ENCODE measurements around the gene CRMP1. TPM values are rescaled to one million over a fixed set of nuclear protein-coding genes. Genes with fewer than 3 reads are reported as not detected.

CRMP1 gene
- total and polyA plus RNA-seq, 9 of the 15 experiments (the other 6 are each of a cell fraction or from before 2014, with no cell fraction given): 0.03 to 0.04 TPM; not detected in 7

DNA sequence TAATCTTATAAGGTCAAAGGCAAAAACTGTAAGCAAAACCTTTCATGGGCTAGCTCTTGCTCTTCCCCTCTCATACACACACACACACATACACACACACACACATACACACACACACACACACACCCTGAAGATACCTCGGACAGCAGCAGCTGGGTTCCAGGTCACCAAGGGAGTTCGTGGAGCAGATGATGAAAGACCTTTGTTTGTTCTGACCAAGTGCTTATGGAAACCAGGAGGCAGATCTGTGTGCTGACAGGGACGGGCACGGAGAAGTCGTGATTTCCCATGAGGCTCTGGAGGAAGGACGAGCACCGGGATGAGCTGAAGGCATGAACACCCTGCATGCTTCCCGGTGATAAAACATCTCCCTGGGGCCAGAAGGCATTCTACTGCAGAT lies 35.4 kb upstream of the CRMP1 start:
- Histone ChIP-seq H3K27ac (ENCODE audit: extremely low read depth, low read depth, low read length) (no peak overlapping the region), H3K4me1 (replicated peaks in 1 of 2; ENCODE audit: control insufficient read depth in 2 of 2, insufficient read depth in 2 of 2, low read length in 2 of 2) (no peaks in the 10 kb centered on the region), H3K9me1 (ENCODE audit: control insufficient read depth, insufficient read depth, low read length) (no peaks in the 10 kb centered on the region), H3K9ac (ENCODE audit: insufficient read depth in 1 of 2, low read depth in 2 of 2, low read length in 2 of 2) (no peak overlapping the region), H3K27me3 (ENCODE audit: control insufficient read depth in 2 of 2, insufficient read depth in 2 of 2, low read length in 2 of 2) (peaks cover 5 to 28% of the 10 kb centered on the region in 2 experiments; a peak in 3 of 5 replicates), H3K4me3 (no peak overlapping the region), H3K36me3 (ENCODE audit: control insufficient read depth, insufficient read depth, low read length) (no peaks in the 10 kb centered on the region), H4K20me1 (replicated peaks; ENCODE audit: control insufficient read depth, insufficient read depth, low read length) (no peaks in the 10 kb centered on the region), H2AFZ (ENCODE audit: low read depth, low read length) (no peak overlapping the region), H3K4me2 (ENCODE audit: insufficient read depth, low read length) (no peak overlapping the region), H3K9me3 (replicated peaks; ENCODE audit: control insufficient read depth, insufficient read depth, low read depth, low read length) (no peaks in the 10 kb centered on the region), H3K79me2 (ENCODE audit: control insufficient read depth, insufficient read depth, low read length) (no peaks in the 10 kb centered on the region)
- ChIA-PET CTCF (ENCODE audit: low intra/inter-chr PET ratio) (no interaction called here), POLR2A (interaction anchor here (0.6 to 1.1 kb wide), 2 partner anchors 12 to 156 kb away, joined by 4 to 7 read pairs; no protein-coding TSS in a partner anchor)
- FAIRE-seq (no peak), DNase-seq (ENCODE audit: extremely low read depth in 1 of 4, low spot score in 3 of 4) (no peak), ATAC-seq (no peak)
- no TSS peak for BruUV-seq (replicated peaks)
- intact Hi-C loops (cut with micrococcal nuclease) (no loop called here), in situ Hi-C loops (cut with MboI) (no loop called here)
- WGBS (ENCODE audit: insufficient coverage, low coverage, missing lambda C conversion rate): 0% methylated on average over 5 of the region's 8 CpGs
- TF ChIP-seq, protein P1, sequence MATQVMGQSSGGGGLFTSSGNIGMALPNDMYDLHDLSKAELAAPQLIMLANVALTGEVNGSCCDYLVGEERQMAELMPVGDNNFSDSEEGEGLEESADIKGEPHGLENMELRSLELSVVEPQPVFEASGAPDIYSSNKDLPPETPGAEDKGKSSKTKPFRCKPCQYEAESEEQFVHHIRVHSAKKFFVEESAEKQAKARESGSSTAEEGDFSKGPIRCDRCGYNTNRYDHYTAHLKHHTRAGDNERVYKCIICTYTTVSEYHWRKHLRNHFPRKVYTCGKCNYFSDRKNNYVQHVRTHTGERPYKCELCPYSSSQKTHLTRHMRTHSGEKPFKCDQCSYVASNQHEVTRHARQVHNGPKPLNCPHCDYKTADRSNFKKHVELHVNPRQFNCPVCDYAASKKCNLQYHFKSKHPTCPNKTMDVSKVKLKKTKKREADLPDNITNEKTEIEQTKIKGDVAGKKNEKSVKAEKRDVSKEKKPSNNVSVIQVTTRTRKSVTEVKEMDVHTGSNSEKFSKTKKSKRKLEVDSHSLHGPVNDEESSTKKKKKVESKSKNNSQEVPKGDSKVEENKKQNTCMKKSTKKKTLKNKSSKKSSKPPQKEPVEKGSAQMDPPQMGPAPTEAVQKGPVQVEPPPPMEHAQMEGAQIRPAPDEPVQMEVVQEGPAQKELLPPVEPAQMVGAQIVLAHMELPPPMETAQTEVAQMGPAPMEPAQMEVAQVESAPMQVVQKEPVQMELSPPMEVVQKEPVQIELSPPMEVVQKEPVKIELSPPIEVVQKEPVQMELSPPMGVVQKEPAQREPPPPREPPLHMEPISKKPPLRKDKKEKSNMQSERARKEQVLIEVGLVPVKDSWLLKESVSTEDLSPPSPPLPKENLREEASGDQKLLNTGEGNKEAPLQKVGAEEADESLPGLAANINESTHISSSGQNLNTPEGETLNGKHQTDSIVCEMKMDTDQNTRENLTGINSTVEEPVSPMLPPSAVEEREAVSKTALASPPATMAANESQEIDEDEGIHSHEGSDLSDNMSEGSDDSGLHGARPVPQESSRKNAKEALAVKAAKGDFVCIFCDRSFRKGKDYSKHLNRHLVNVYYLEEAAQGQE (IDR thresholded peaks at IDR 0.05; ENCODE audit: borderline replicate concordance): peak; percentile 38; the same call in 1 of the 2 replicates
- TF ChIP-seq, protein P1 (CRISPR knock-in tag; IDR thresholded peaks at IDR 0.05; ENCODE audit: low read depth): no peak
- TF ChIP-seq PYGO2 (tag; IDR thresholded peaks at IDR 0.05) (no peak), CBX3 (IDR thresholded peaks at IDR 0.05; ENCODE audit: borderline replicate concordance in 1 of 2, low read length in 2 of 2) (no peak), POLR3A (IDR thresholded peaks at IDR 0.05; ENCODE audit: borderline replicate concordance, extremely low read depth, insufficient read depth, insufficient read length) (no peak), CBX2 (IDR thresholded peaks at IDR 0.05; ENCODE audit: insufficient read depth, low read length, poor library complexity, severe bottlenecking) (no peak)
- TF ChIP-seq, protein P2, sequence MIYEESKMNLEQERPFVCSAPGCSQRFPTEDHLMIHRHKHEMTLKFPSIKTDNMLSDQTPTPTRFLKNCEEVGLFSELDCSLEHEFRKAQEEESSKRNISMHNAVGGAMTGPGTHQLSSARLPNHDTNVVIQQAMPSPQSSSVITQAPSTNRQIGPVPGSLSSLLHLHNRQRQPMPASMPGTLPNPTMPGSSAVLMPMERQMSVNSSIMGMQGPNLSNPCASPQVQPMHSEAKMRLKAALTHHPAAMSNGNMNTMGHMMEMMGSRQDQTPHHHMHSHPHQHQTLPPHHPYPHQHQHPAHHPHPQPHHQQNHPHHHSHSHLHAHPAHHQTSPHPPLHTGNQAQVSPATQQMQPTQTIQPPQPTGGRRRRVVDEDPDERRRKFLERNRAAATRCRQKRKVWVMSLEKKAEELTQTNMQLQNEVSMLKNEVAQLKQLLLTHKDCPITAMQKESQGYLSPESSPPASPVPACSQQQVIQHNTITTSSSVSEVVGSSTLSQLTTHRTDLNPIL (CRISPR knock-in tag; IDR thresholded peaks at IDR 0.05): no peak
- TF ChIP-seq, protein P3, sequence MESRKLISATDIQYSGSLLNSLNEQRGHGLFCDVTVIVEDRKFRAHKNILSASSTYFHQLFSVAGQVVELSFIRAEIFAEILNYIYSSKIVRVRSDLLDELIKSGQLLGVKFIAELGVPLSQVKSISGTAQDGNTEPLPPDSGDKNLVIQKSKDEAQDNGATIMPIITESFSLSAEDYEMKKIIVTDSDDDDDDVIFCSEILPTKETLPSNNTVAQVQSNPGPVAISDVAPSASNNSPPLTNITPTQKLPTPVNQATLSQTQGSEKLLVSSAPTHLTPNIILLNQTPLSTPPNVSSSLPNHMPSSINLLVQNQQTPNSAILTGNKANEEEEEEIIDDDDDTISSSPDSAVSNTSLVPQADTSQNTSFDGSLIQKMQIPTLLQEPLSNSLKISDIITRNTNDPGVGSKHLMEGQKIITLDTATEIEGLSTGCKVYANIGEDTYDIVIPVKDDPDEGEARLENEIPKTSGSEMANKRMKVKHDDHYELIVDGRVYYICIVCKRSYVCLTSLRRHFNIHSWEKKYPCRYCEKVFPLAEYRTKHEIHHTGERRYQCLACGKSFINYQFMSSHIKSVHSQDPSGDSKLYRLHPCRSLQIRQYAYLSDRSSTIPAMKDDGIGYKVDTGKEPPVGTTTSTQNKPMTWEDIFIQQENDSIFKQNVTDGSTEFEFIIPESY (CRISPR knock-in tag; IDR thresholded peaks at IDR 0.05): no peak
